ENCODE measurements around the gene SAA1.
"Not testable (repeated sequence)": the region's sequence is repeated elsewhere in the genome, so short reads cannot be mapped to it uniquely, and the experiment has no call there.

The SAA1 gene

GRCh38 chr11:18262681-18263350 is 3.2 kb upstream of the SAA1 start:
- not testable (repeated sequence) for H3K9ac ChIP-seq (ENCODE audit: low read length); H3K27ac ChIP-seq (ENCODE audit: low read depth, low read length); H3K4me3 ChIP-seq (ENCODE audit: low read depth in 1 of 2, low read length in 2 of 2); H3K4me1 ChIP-seq (ENCODE audit: insufficient read depth, low read length); H3K9me3 ChIP-seq (ENCODE audit: low read length); H3K27me3 ChIP-seq (ENCODE audit: control insufficient read depth in 1 of 2, insufficient read depth in 2 of 2, low read length in 2 of 2); H3K36me3 ChIP-seq (ENCODE audit: insufficient read depth, low read length)

- H3K9ac ChIP-seq (ENCODE audit: low read length), result no peak overlapping the region
- H3K27me3 ChIP-seq (ENCODE audit: control insufficient read depth in 1 of 2, insufficient read depth in 2 of 2, low read length in 2 of 2), result no peaks in the 10 kb centered on the region
- no peaks in the 10 kb centered on the region for H3K4me1 ChIP-seq (ENCODE audit: insufficient read depth, low read length)
- no peaks in the 10 kb centered on the region for H3K36me3 ChIP-seq (ENCODE audit: insufficient read depth, low read length)
- no peak overlapping the region for H3K4me3 ChIP-seq (ENCODE audit: low read depth in 1 of 2, low read length in 2 of 2)
- no peaks in the 10 kb centered on the region for H3K9me3 ChIP-seq (ENCODE audit: low read length)
- no peak overlapping the region for H3K27ac ChIP-seq (ENCODE audit: low read depth, low read length)
Observed at GRCh38 chr11:18264035-18264434, 2.0 kb upstream of the SAA1 start.

GRCh38 chr11:18264677-18265555 is 1.1 kb upstream of the SAA1 start:
- Histone ChIP-seq H3K9ac (ENCODE audit: low read length) (no peak overlapping the region), H3K36me3 (ENCODE audit: insufficient read depth, low read length) (no peaks in the 10 kb centered on the region), H3K9me3 (ENCODE audit: low read length) (no peaks in the 10 kb centered on the region), H3K27me3 (ENCODE audit: control insufficient read depth in 1 of 2, insufficient read depth in 2 of 2, low read length in 2 of 2) (no peaks in the 10 kb centered on the region), H3K4me3 (ENCODE audit: low read depth in 1 of 2, low read length in 2 of 2) (no peak overlapping the region), H3K27ac (ENCODE audit: low read depth, low read length) (no peak overlapping the region), H3K4me1 (ENCODE audit: insufficient read depth, low read length) (no peaks in the 10 kb centered on the region)

GRCh38 chr11:18267335-18268133 is 1.5 kb downstream of the SAA1 start:
- not testable (repeated sequence) for H3K27me3 ChIP-seq (ENCODE audit: control insufficient read depth in 1 of 2, insufficient read depth in 2 of 2, low read length in 2 of 2); H3K4me3 ChIP-seq (ENCODE audit: low read depth in 1 of 2, low read length in 2 of 2); H3K4me1 ChIP-seq (ENCODE audit: insufficient read depth, low read length); H3K36me3 ChIP-seq (ENCODE audit: insufficient read depth, low read length); H3K9me3 ChIP-seq (ENCODE audit: low read length); H3K27ac ChIP-seq (ENCODE audit: low read depth, low read length); H3K9ac ChIP-seq (ENCODE audit: low read length)

- not testable (repeated sequence) for H3K36me3 ChIP-seq (ENCODE audit: insufficient read depth, low read length); H3K27me3 ChIP-seq (ENCODE audit: control insufficient read depth in 1 of 2, insufficient read depth in 2 of 2, low read length in 2 of 2); H3K9me3 ChIP-seq (ENCODE audit: low read length); H3K9ac ChIP-seq (ENCODE audit: low read length); H3K4me3 ChIP-seq (ENCODE audit: low read depth in 1 of 2, low read length in 2 of 2); H3K27ac ChIP-seq (ENCODE audit: low read depth, low read length); H3K4me1 ChIP-seq (ENCODE audit: insufficient read depth, low read length)
Observed at GRCh38 chr11:18269252-18269651, 3.2 kb downstream of the SAA1 start.

- no peak overlapping the region for H3K4me3 ChIP-seq (ENCODE audit: low read depth in 1 of 2, low read length in 2 of 2)
- H3K9ac ChIP-seq (ENCODE audit: low read length), result no peak overlapping the region
- no peaks in the 10 kb centered on the region for H3K27me3 ChIP-seq (ENCODE audit: control insufficient read depth in 1 of 2, insufficient read depth in 2 of 2, low read length in 2 of 2)
- H3K36me3 ChIP-seq (ENCODE audit: insufficient read depth, low read length), result no peaks in the 10 kb centered on the region
- H3K27ac ChIP-seq (ENCODE audit: low read depth, low read length), result no peak overlapping the region
- H3K4me1 ChIP-seq (ENCODE audit: insufficient read depth, low read length), result no peaks in the 10 kb centered on the region
- H3K9me3 ChIP-seq (ENCODE audit: low read length), result no peaks in the 10 kb centered on the region
Observed at GRCh38 chr11:18270102-18270501, 4.0 kb downstream of the SAA1 start.

- Histone ChIP-seq H3K9me3 (ENCODE audit: low read length) (no peaks in the 10 kb centered on the region), H3K27ac (ENCODE audit: low read depth, low read length) (no peak overlapping the region), H3K4me3 (ENCODE audit: low read depth in 1 of 2, low read length in 2 of 2) (no peak overlapping the region), H3K4me1 (ENCODE audit: insufficient read depth, low read length) (no peaks in the 10 kb centered on the region), H3K36me3 (ENCODE audit: insufficient read depth, low read length) (no peaks in the 10 kb centered on the region), H3K27me3 (ENCODE audit: control insufficient read depth in 1 of 2, insufficient read depth in 2 of 2, low read length in 2 of 2) (no peaks in the 10 kb centered on the region), H3K9ac (ENCODE audit: low read length) (no peak overlapping the region)
Observed at GRCh38 chr11:18271206-18271605, 5.1 kb downstream of the SAA1 start.

- Histone ChIP-seq H3K9ac (ENCODE audit: low read length) (no peak overlapping the region), H3K27ac (ENCODE audit: low read depth, low read length) (no peak overlapping the region), H3K4me3 (ENCODE audit: low read depth in 1 of 2, low read length in 2 of 2) (no peak overlapping the region), H3K9me3 (ENCODE audit: low read length) (no peaks in the 10 kb centered on the region), H3K27me3 (ENCODE audit: control insufficient read depth in 1 of 2, insufficient read depth in 2 of 2, low read length in 2 of 2) (no peaks in the 10 kb centered on the region), H3K4me1 (ENCODE audit: insufficient read depth, low read length) (no peaks in the 10 kb centered on the region), H3K36me3 (ENCODE audit: insufficient read depth, low read length) (peaks cover 17% of the 10 kb centered on the region)
Observed at GRCh38 chr11:18277565-18278271, 11.7 kb downstream of the SAA1 start.

- H3K4me3 ChIP-seq (ENCODE audit: low read depth in 1 of 2, low read length in 2 of 2), result no peak overlapping the region
- H3K9ac ChIP-seq (ENCODE audit: low read length), result no peak overlapping the region
- H3K27me3 ChIP-seq (ENCODE audit: control insufficient read depth in 1 of 2, insufficient read depth in 2 of 2, low read length in 2 of 2), result no peaks in the 10 kb centered on the region
- H3K9me3 ChIP-seq (ENCODE audit: low read length), result no peaks in the 10 kb centered on the region
- H3K36me3 ChIP-seq (ENCODE audit: insufficient read depth, low read length), result peaks cover 17% of the 10 kb centered on the region
- H3K4me1 ChIP-seq (ENCODE audit: insufficient read depth, low read length), result no peaks in the 10 kb centered on the region
- no peak overlapping the region for H3K27ac ChIP-seq (ENCODE audit: low read depth, low read length)
Observed at GRCh38 chr11:18280438-18281045, 14.5 kb downstream of the SAA1 start.

GRCh38 chr11:18282626-18283025 is 16.6 kb downstream of the SAA1 start:
- H3K4me1 ChIP-seq (ENCODE audit: insufficient read depth, low read length), result no peaks in the 10 kb centered on the region
- no peaks in the 10 kb centered on the region for H3K9me3 ChIP-seq (ENCODE audit: low read length)
- H3K36me3 ChIP-seq (ENCODE audit: insufficient read depth, low read length), result peaks cover 36% of the 10 kb centered on the region
- H3K27ac ChIP-seq (ENCODE audit: low read depth, low read length), result no peak overlapping the region
- no peaks in the 10 kb centered on the region for H3K27me3 ChIP-seq (ENCODE audit: control insufficient read depth in 1 of 2, insufficient read depth in 2 of 2, low read length in 2 of 2)
- no peak overlapping the region for H3K9ac ChIP-seq (ENCODE audit: low read length)
- no peak overlapping the region for H3K4me3 ChIP-seq (ENCODE audit: low read depth in 1 of 2, low read length in 2 of 2)

- Histone ChIP-seq H3K9ac (ENCODE audit: low read length) (no peak overlapping the region), H3K4me3 (ENCODE audit: low read depth in 1 of 2, low read length in 2 of 2) (no peak overlapping the region), H3K9me3 (ENCODE audit: low read length) (no peaks in the 10 kb centered on the region), H3K36me3 (ENCODE audit: insufficient read depth, low read length) (peaks cover 38% of the 10 kb centered on the region), H3K27ac (ENCODE audit: low read depth, low read length) (no peak overlapping the region), H3K27me3 (ENCODE audit: control insufficient read depth in 1 of 2, insufficient read depth in 2 of 2, low read length in 2 of 2) (no peaks in the 10 kb centered on the region), H3K4me1 (ENCODE audit: insufficient read depth, low read length) (no peaks in the 10 kb centered on the region)
Observed at GRCh38 chr11:18285841-18286240, 19.8 kb downstream of the SAA1 start.

Data from muscle layer of colon (tissue), 2 donors.